H1 (cell line): ENCODE results near the gene PTDSS2. TPM values are rescaled to one million over a fixed set of nuclear protein-coding genes. Genes with fewer than 3 reads are reported as not detected.

ENCODE experiments used
- CTCF ChIA-PET: fragments of 300-600 bp; sonication (Branson Sonifier 250); formaldehyde crosslinking; loops from one replicate; lab custom pipeline; 2021; ENCODE audit not compliant: partially characterized antibody; lab: Charles Lee
- POLR2A ChIA-PET: fragments of 300-600 bp; sonication (Branson Sonifier 250); formaldehyde crosslinking; loops from one replicate; lab custom pipeline; 2021; ENCODE audit warnings: inconsistent platforms; ENCODE audit not compliant: partially characterized antibody; lab: Charles Lee
- DNase-seq, 2 experiments: peaks; one replicate each; pipeline versions ENCODE4 v3.0.0 to v3.0.0-alpha.2; 2010 to 2022; ENCODE audit warnings: low spot score in 2 of 2, low read depth in 1 of 2, mixed read lengths in 1 of 2
- FAIRE-seq: peaks from 2 replicates; lab custom pipeline; 2011; peaks lifted over from hg19 to GRCh38; lab: Jason Lieb, UNC
- H2AFZ ChIP-seq: 2 replicates; pipeline ENCODE4 v1.8.1; 2012; ENCODE audit warnings: low read length, inconsistent platforms
- H2AK5ac ChIP-seq: 2 replicates; pipeline ENCODE4 v1.6.1; 2013; ENCODE audit warnings: low read depth, low read length
- H2BK120ac ChIP-seq: replicated peaks from 2 replicates; pipeline ENCODE3; 2013; ENCODE audit warnings: low read depth, low read length, inconsistent platforms
- H2BK12ac ChIP-seq: 2 replicates; pipeline ENCODE4 v1.6.1; 2013; ENCODE audit warnings: low read depth, low read length
- H2BK15ac ChIP-seq: 2 replicates; pipeline ENCODE4 v1.6.1; 2013; ENCODE audit warnings: low read length
- H2BK20ac ChIP-seq: 2 replicates; pipeline ENCODE4 v1.6.1; 2013; ENCODE audit warnings: low read length
- H2BK5ac ChIP-seq: 2 replicates; pipeline ENCODE4 v1.6.1; 2013; ENCODE audit warnings: low read depth, low read length
- H3K14ac ChIP-seq: 2 replicates; pipeline ENCODE4 v1.6.1; 2013; ENCODE audit warnings: inconsistent platforms; ENCODE audit not compliant: insufficient read length
- H3K18ac ChIP-seq: 2 replicates; pipeline ENCODE4 v1.6.1; 2013; ENCODE audit warnings: low read length; ENCODE audit errors: extremely low read depth
- H3K23ac ChIP-seq: 2 replicates; pipeline ENCODE4 v1.6.1; 2013; ENCODE audit warnings: inconsistent platforms; ENCODE audit not compliant: insufficient read length
- H3K23me2 ChIP-seq: 2 replicates; pipeline ENCODE4 v1.6.1; 2013; ENCODE audit warnings: low read depth, low read length
- H3K27ac ChIP-seq: 2 replicates; pipeline ENCODE4 v1.6.1; 2011; ENCODE audit warnings: low read depth, low read length, inconsistent platforms
- H3K27me3 ChIP-seq, 4 experiments: replicated peaks in 1 of 4; 1 replicate in 1 of 4; 2 replicates in 3 of 4; pipeline versions ENCODE4 v1.6.1 to v1.8.1; 2011 to 2013; ENCODE audit warnings: low read length in 3 of 4, mild to moderate bottlenecking in 3 of 4, inconsistent platforms in 2 of 4, mixed read lengths in 2 of 4, moderate library complexity in 1 of 4; ENCODE audit not compliant: control insufficient read depth in 3 of 4, insufficient read depth in 3 of 4; ENCODE audit errors: extremely low read depth in 1 of 4
- H3K36me3 ChIP-seq, 4 experiments: 2 replicates each; pipeline versions ENCODE4 v1.6.1 to v1.8.1; 2011 to 2013; ENCODE audit warnings: mild to moderate bottlenecking in 4 of 4, low read length in 3 of 4, moderate library complexity in 2 of 4, control low read depth in 1 of 4, inconsistent platforms in 1 of 4; ENCODE audit not compliant: insufficient read depth in 4 of 4, control insufficient read depth in 2 of 4
- H3K4ac ChIP-seq: replicated peaks from 2 replicates; pipeline ENCODE3; 2013; ENCODE audit warnings: low read length, low read depth, mixed read lengths, inconsistent platforms; ENCODE audit not compliant: insufficient read length
- H3K4me1 ChIP-seq, 4 experiments: replicated peaks in 1 of 4; 1 replicate in 1 of 4; 2 replicates in 3 of 4; pipeline versions ENCODE4 v1.6.1 to v1.8.1; 2011 to 2013; ENCODE audit warnings: low read length in 3 of 4, inconsistent platforms in 2 of 4, mixed read lengths in 1 of 4; ENCODE audit not compliant: insufficient read depth in 4 of 4, control insufficient read depth in 3 of 4
- H3K4me2 ChIP-seq, 2 experiments: 2 replicates each; pipeline versions ENCODE4 v1.6.1 to v1.8.1; 2011 to 2013; ENCODE audit warnings: low read depth in 2 of 2, low read length in 2 of 2, control low read depth in 1 of 2, inconsistent platforms in 1 of 2, mild to moderate bottlenecking in 1 of 2; ENCODE audit not compliant: insufficient read depth in 1 of 2
- H3K4me3 ChIP-seq, 4 experiments: fragments of 200-600, 300-600 bp in 1 of 4; sonication (generic), shearing (Covaris generic), sonication (Bioruptor Twin) in 1 of 4; 2 replicates each; pipeline versions ENCODE4 v1.5.1 to v1.8.1; 2011 to 2016; ENCODE audit warnings: low read length in 4 of 4, low read depth in 3 of 4, control low read depth in 2 of 4, inconsistent platforms in 2 of 4, mild to moderate bottlenecking in 2 of 4, mixed read lengths in 1 of 4, moderate library complexity in 1 of 4; ENCODE audit not compliant: insufficient read depth in 2 of 4; ENCODE audit errors: extremely low read depth in 1 of 4
- H3K56ac ChIP-seq: replicated peaks from 2 replicates; pipeline ENCODE3; 2013; ENCODE audit warnings: low read depth, mild to moderate bottlenecking, mixed read lengths, low read length, inconsistent platforms; ENCODE audit not compliant: insufficient read length
- H3K79me1 ChIP-seq: 2 replicates; pipeline ENCODE4 v1.6.1; 2013; ENCODE audit warnings: low read depth, low read length, control low read depth
- H3K79me2 ChIP-seq, 2 experiments: 2 replicates each; pipeline versions ENCODE4 v1.6.1 to v1.8.1; 2012 to 2013; ENCODE audit warnings: low read length in 2 of 2, mild to moderate bottlenecking in 2 of 2, inconsistent platforms in 1 of 2; ENCODE audit not compliant: insufficient read depth in 2 of 2, control insufficient read depth in 1 of 2
- H3K9ac ChIP-seq, 4 experiments: replicated peaks in 1 of 4; 1 replicate in 1 of 4; 2 replicates in 3 of 4; pipeline versions ENCODE4 v1.6.1 to v1.8.1; 2011 to 2013; ENCODE audit warnings: low read depth in 3 of 4, low read length in 3 of 4, control low read depth in 2 of 4, mild to moderate bottlenecking in 2 of 4, moderate library complexity in 2 of 4, inconsistent platforms in 1 of 4; ENCODE audit errors: extremely low read depth in 1 of 4
- H3K9me3 ChIP-seq, 2 experiments: 2 replicates each; pipeline versions ENCODE4 v1.6.1 to v1.8.1; 2012 to 2013; ENCODE audit warnings: mild to moderate bottlenecking in 2 of 2, moderate library complexity in 2 of 2, control low read depth in 1 of 2, inconsistent platforms in 1 of 2, low read depth in 1 of 2, low read length in 1 of 2, mixed read lengths in 1 of 2; ENCODE audit not compliant: insufficient read depth in 2 of 2
- H4K20me1 ChIP-seq, 2 experiments: replicated peaks in 1 of 2; 2 replicates each; pipeline versions ENCODE3 to v1.8.1; 2011 to 2013; ENCODE audit warnings: inconsistent platforms in 2 of 2, low read length in 2 of 2, mild to moderate bottlenecking in 1 of 2; ENCODE audit not compliant: insufficient read depth in 2 of 2, control insufficient read depth in 1 of 2
- H4K5ac ChIP-seq: 2 replicates; pipeline ENCODE4 v1.6.1; 2013; ENCODE audit warnings: low read length, low read depth, mixed read lengths, inconsistent platforms; ENCODE audit not compliant: insufficient read length
- H4K8ac ChIP-seq: 2 replicates; pipeline ENCODE4 v1.8.0; 2013; ENCODE audit warnings: mild to moderate bottlenecking, moderate library complexity, low read length, inconsistent platforms; ENCODE audit not compliant: insufficient read depth; ENCODE audit errors: extremely low read depth
- H4K91ac ChIP-seq: replicated peaks from 2 replicates; pipeline ENCODE3; 2013; ENCODE audit warnings: low read length, mixed read lengths, inconsistent platforms; ENCODE audit not compliant: insufficient read length
- ASH2L ChIP-seq: fragments of 200-600, 300-600 bp; sonication (generic); IDR thresholded peaks from one replicate; pipeline ENCODE4 v1.7.1; 2017; ENCODE audit warnings: low read length
- CEBPB ChIP-seq: IDR thresholded peaks from 2 replicates; pipeline ENCODE4 v1.6.1; 2012; ENCODE audit warnings: low read depth, low read length
- POU5F1 ChIP-seq: IDR thresholded peaks from 2 replicates; pipeline ENCODE4 v1.6.1; 2011; ENCODE audit warnings: low read depth, mild to moderate bottlenecking, low read length, moderate library complexity
- RXRA ChIP-seq: IDR thresholded peaks from 2 replicates; pipeline ENCODE4 v1.6.1; 2011; ENCODE audit warnings: low read depth, mild to moderate bottlenecking, low read length, moderate library complexity; ENCODE audit not compliant: insufficient read depth
- SIRT6 ChIP-seq: IDR thresholded peaks from one replicate; pipeline ENCODE4 v1.7.1; 2012; ENCODE audit warnings: low read length, inconsistent platforms
- SP4 ChIP-seq: IDR thresholded peaks from 2 replicates; pipeline ENCODE4 v1.6.1; 2012; ENCODE audit warnings: low read length, inconsistent platforms
- SUZ12 ChIP-seq: fragments of 200-600 bp; sonication (generic); IDR thresholded peaks from 2 replicates; pipeline ENCODE4 v1.6.1; 2012; ENCODE audit warnings: mild to moderate bottlenecking, inconsistent platforms, low read length, moderate library complexity, mixed read lengths
- WGBS, 2 experiments: shearing (Covaris generic) in 1 of 2; methylation state at CpG; one replicate each; pipeline versions ENCODE4 v1.1.6 to v1.1.7; 2013 to 2015; ENCODE audit warnings: low lambda C conversion rate in 2 of 2, mixed read lengths in 2 of 2, inconsistent platforms in 1 of 2, low coverage in 1 of 2, missing lambda C conversion rate in 1 of 2; ENCODE audit not compliant: insufficient replicate concordance in 2 of 2, insufficient coverage in 1 of 2, insufficient read length in 1 of 2; ENCODE audit errors: extremely low coverage in 1 of 2, missing lambda C conversion rate in 1 of 2; 5-methylcytosine and 5-hydroxymethylcytosine counted together
- polyA plus RNA-seq, 7 experiments: library from polyadenylated mRNA; depleted of rRNA in 3 of 7; stranded (reverse) in 5 of 7; unstranded in 2 of 7; fragments of >200 nt in 5 of 7; fragments of 200-250 nt in 2 of 7; gene quantifications; 1 replicate in 5 of 7; 2 replicates in 1 of 7; 4 replicates in 1 of 7; pipeline versions ENCODE4 v1.2.1 to v1.2.3, GENCODE V29; 2011 to 2013; ENCODE audit warnings: missing spikeins in 2 of 7, mixed read lengths in 2 of 7
- total RNA-seq: library from RNA; stranded (reverse); fragmentation: NEBNext Ultra II Directional; extraction: Animal tissue kit (Norgen Biotek cat#: 25700); gene quantifications from 2 replicates; pipeline ENCODE4 v1.2.1, GENCODE V29; 2021
- TF ChIP-seq, protein P1 (sequence below), 3 experiments: IDR thresholded peaks; 1 replicate in 2 of 3; 2 replicates in 1 of 3; pipeline versions ENCODE4 v1.5.1 to v1.6.1; 2011; ENCODE audit warnings: low read length in 3 of 3, mild to moderate bottlenecking in 3 of 3, inconsistent platforms in 2 of 3, low read depth in 1 of 3, moderate library complexity in 1 of 3; ENCODE audit not compliant: insufficient read depth in 1 of 3; ENCODE audit errors: control extremely low read depth in 1 of 3

Gene PTDSS2
- total and polyA plus RNA-seq, 2 of the 8 experiments (the other 6 are each of a cell fraction or from before 2014, with no cell fraction given) = 48.7 to 68.2 TPM

GRCh38 chr11:447923-448731 is 2.0 kb upstream of the PTDSS2 start:
- CTCF ChIA-PET = interaction anchor here (0.6 to 5.4 kb wide), 33 partner anchors 11 to 1360 kb away, joined by 3 to 32 read pairs (median 5); no protein-coding TSS in a partner anchor
- TF ChIP-seq, protein P1, sequence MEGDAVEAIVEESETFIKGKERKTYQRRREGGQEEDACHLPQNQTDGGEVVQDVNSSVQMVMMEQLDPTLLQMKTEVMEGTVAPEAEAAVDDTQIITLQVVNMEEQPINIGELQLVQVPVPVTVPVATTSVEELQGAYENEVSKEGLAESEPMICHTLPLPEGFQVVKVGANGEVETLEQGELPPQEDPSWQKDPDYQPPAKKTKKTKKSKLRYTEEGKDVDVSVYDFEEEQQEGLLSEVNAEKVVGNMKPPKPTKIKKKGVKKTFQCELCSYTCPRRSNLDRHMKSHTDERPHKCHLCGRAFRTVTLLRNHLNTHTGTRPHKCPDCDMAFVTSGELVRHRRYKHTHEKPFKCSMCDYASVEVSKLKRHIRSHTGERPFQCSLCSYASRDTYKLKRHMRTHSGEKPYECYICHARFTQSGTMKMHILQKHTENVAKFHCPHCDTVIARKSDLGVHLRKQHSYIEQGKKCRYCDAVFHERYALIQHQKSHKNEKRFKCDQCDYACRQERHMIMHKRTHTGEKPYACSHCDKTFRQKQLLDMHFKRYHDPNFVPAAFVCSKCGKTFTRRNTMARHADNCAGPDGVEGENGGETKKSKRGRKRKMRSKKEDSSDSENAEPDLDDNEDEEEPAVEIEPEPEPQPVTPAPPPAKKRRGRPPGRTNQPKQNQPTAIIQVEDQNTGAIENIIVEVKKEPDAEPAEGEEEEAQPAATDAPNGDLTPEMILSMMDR (IDR thresholded peaks at IDR 0.05; ENCODE audit: control extremely low read depth in 1 of 3, insufficient read depth in 1 of 3, low read depth in 1 of 3, low read length in 3 of 3) = peak in 2 of 3 experiments; percentile 62 to 80; a peak in 3 of 4 replicates
- TF ChIP-seq SP4 (peak; percentile 56; the same call in 1 of the 2 replicates), SUZ12 (no peak), RXRA (no peak), ASH2L (no peak), POU5F1 (no peak), CEBPB (no peak), SIRT6 (no peak)

More at GRCh38 chr11:447923-448731, 2.0 kb upstream of the PTDSS2 start:
- Histone ChIP-seq H3K36me3 (peaks cover 0 to 2% (median 2%) of the 10 kb centered on the region in 4 experiments; a peak in 3 of 8 replicates), H2BK12ac (0 out of 2 replicates have a peak overlapping the region, but pooled peaks have one; percentile 27), H3K4me1 (peaks cover 0 to 12% (median 5%) of the 10 kb centered on the region in 4 experiments; a peak in 5 of 7 replicates), H3K9ac (peak overlapping the region in 2 of 4 experiments; percentile 62 to 64; a peak in 4 of 7 replicates), H3K23ac (no peak overlapping the region), H3K14ac (no peak overlapping the region), H3K79me1 (peaks cover 3% of the 10 kb centered on the region; the same call in 1 of the 2 replicates), H3K4me2 (peak overlapping the region; percentile 24 to 83), H3K23me2 (peaks cover 2% of the 10 kb centered on the region; the same call in 1 of the 2 replicates), H3K4ac (no peak overlapping the region), H2BK120ac (no peak overlapping the region), H3K4me3 (peak overlapping the region; percentile 31 to 89 (median 76)), H4K8ac (peak overlapping the region; percentile 91), H3K9me3 (no peaks in the 10 kb centered on the region), H2BK5ac (peak overlapping the region; percentile 87), H4K20me1 (peaks cover 9% of the 10 kb centered on the region in 2 experiments), H3K56ac (peak overlapping the region; percentile 20), H4K5ac (peak overlapping the region; percentile 87), H2BK20ac (no peak overlapping the region), H3K27ac (peak overlapping the region; percentile 79; the same call in 1 of the 2 replicates), H3K18ac (peak overlapping the region; percentile 83), H3K79me2 (peaks cover 11 to 22% of the 10 kb centered on the region in 2 experiments; a peak in 3 of 4 replicates), H2AFZ (no peak overlapping the region), H3K27me3 (no peaks in the 10 kb centered on the region), H4K91ac (peak overlapping the region; percentile 58), H2BK15ac (peak overlapping the region; percentile 88; the same call in 1 of the 2 replicates), H2AK5ac (peak overlapping the region; percentile 7; the same call in 1 of the 2 replicates)
- FAIRE-seq (no peak), DNase-seq (peak; percentile 69 to 99)
- POLR2A ChIA-PET = interaction anchor here (0.6 to 5.2 kb wide), 14 partner anchors 8 to 160 kb away, joined by 3 to 33 read pairs (median 5); partner anchors contain the start of genes ANO9, B4GALNT4, IFITM2 and SIGIRR
- 7% methylated on average over 55 of the region's 55 CpGs; no CpG with 5 or more reads in 1 of the 2 experiments for WGBS, 2 experiments
